Ecto neural progenitor cell (in vitro differentiated cells): ENCODE measurements around the gene OXLD1.

ENCODE experiments used
- DNase-seq: peaks from one replicate; pipeline ENCODE4 v3.0.0-alpha.2; 2018; ENCODE audit warnings: low spot score

Gene OXLD1

DNA sequence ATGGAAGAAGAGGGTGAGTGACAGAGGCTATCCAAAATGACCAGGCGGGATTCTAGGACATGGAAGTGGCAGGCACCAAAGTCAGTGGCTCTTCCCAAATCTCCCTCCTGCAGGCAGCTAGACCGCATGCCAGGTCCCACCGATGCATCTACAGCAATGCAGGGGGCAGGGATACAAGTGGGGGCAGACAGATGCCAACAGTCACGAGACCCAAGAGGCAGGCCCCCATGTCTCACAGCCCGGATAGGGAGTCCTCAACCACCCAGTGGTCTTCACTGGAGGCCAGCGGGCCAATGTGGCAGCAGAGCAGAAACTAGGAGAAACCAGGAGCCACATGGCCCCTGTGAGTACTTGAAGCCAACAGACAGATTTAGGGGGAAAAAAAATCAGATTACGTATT lies 49.5 kb downstream of the OXLD1 start:
- DNase-seq: no peak

- no peak for DNase-seq
Observed at GRCh38 chr17:81615401-81615930, 50.9 kb downstream of the OXLD1 start.
